ENCODE data around the gene CACNA1C.

- TF ChIP-seq CTCF (IDR thresholded peaks at IDR 0.05) (no peak), POLR2A (IDR thresholded peaks at IDR 0.05) (no peak)
Observed at GRCh38 chr12:2688381-2688931, 635.7 kb downstream of the CACNA1C start.
